GM12878 (cell line): ENCODE measurements around the gene VCAN.

ENCODE experiments used
- ASH2L ChIP-seq: fragments of 300-600, 200-600 bp; sonication (generic); IDR thresholded peaks from 2 replicates; pipeline ENCODE4 v1.6.1; 2017; ENCODE audit warnings: low read depth, mild to moderate bottlenecking, borderline replicate concordance
- CTCF ChIP-seq, 3 experiments: IDR thresholded peaks in 2 of 3; conservative IDR thresholded peaks in 1 of 3; 2 replicates each; pipeline ENCODE4 v1.5.1; 2011; ENCODE audit warnings: low read depth in 3 of 3, low read length in 3 of 3, mild to moderate bottlenecking in 3 of 3, control low read depth in 2 of 3, moderate library complexity in 2 of 3, inconsistent platforms in 1 of 3, mixed read lengths in 1 of 3; ENCODE audit not compliant: control insufficient read depth in 2 of 3, insufficient read depth in 1 of 3; ENCODE audit errors: extremely low read depth in 1 of 3
- DPF2 ChIP-seq: fragments of 450-650 bp; IDR thresholded peaks from 2 replicates; pipeline ENCODE4 v1.6.1; 2017; ENCODE audit warnings: mild to moderate bottlenecking
- E2F4 ChIP-seq: IDR thresholded peaks from 2 replicates; pipeline ENCODE4 v1.6.1; 2012; ENCODE audit warnings: low read depth, low read length, improper control_type of control experiment
- EP300 ChIP-seq, 2 experiments: fragments of 150-350 bp in 1 of 2; IDR thresholded peaks; 2 replicates each; pipeline ENCODE4 v1.6.1; 2011 to 2012; ENCODE audit warnings: low read depth in 2 of 2, low read length in 2 of 2, borderline replicate concordance in 1 of 2, improper control_type of control experiment in 1 of 2, inconsistent platforms in 1 of 2; ENCODE audit not compliant: control insufficient read depth in 1 of 2
- ESRRA ChIP-seq: IDR thresholded peaks from 2 replicates; pipeline ENCODE4 v1.6.1; 2012; ENCODE audit warnings: mild to moderate bottlenecking, low read length, improper control_type of control experiment
- MTA3 ChIP-seq: IDR thresholded peaks from 2 replicates; pipeline ENCODE4 v1.6.1; 2012; ENCODE audit warnings: low read length, inconsistent platforms, borderline replicate concordance
- POLR2A ChIP-seq: IDR thresholded peaks from 2 replicates; pipeline ENCODE4 v1.6.1; 2011; ENCODE audit warnings: low read depth, mild to moderate bottlenecking, low read length
- RCOR1 ChIP-seq: conservative IDR thresholded peaks from 2 replicates; pipeline ENCODE4 v1.6.1; 2012; ENCODE audit warnings: low read depth, low read length, improper control_type of control experiment
- TAF1 ChIP-seq: IDR thresholded peaks from 2 replicates; pipeline ENCODE4 v1.6.1; 2011; ENCODE audit warnings: mild to moderate bottlenecking, low read depth, low read length, borderline replicate concordance
- TBL1XR1 ChIP-seq: IDR thresholded peaks from 2 replicates; pipeline ENCODE4 v1.6.1; 2012; ENCODE audit warnings: low read depth, low read length, improper control_type of control experiment
- USF2 ChIP-seq: IDR thresholded peaks from 2 replicates; pipeline ENCODE4 v1.6.1; 2011; ENCODE audit warnings: low read depth, low read length, improper control_type of control experiment, borderline replicate concordance
- YY1 ChIP-seq: IDR thresholded peaks from 2 replicates; pipeline ENCODE4 v1.6.1; 2011; ENCODE audit warnings: low read depth, mild to moderate bottlenecking, low read length
- ZZZ3 ChIP-seq: IDR thresholded peaks from 2 replicates; pipeline ENCODE4 v1.6.1; 2011; ENCODE audit warnings: low read depth; ENCODE audit not compliant: control insufficient read depth, insufficient read length

GRCh38 chr5:83469075-83469474, 2.5 kb upstream of the VCAN start:
- no peak for TF ChIP-seq CTCF (IDR thresholded peaks at IDR 0.05 in 2 of 3, conservative IDR thresholded peaks at IDR 0.05 in 1 of 3; ENCODE audit: control insufficient read depth in 2 of 3, extremely low read depth in 1 of 3, insufficient read depth in 1 of 3, low read depth in 3 of 3, low read length in 3 of 3)
- TF ChIP-seq TAF1 = no peak
- no peak for TF ChIP-seq E2F4
- no peak for TF ChIP-seq ZZZ3
- no peak for TF ChIP-seq POLR2A
- TF ChIP-seq EP300 (IDR thresholded peaks at IDR 0.05; ENCODE audit: borderline replicate concordance in 1 of 2, control insufficient read depth in 1 of 2, low read depth in 2 of 2, low read length in 2 of 2) = no peak
- TF ChIP-seq USF2 = no peak
- TF ChIP-seq ASH2L = no peak
- no peak for TF ChIP-seq YY1
- no peak for TF ChIP-seq ESRRA
- TF ChIP-seq DPF2 = no peak
- no peak for TF ChIP-seq MTA3
- TF ChIP-seq RCOR1 = no peak
- no peak for TF ChIP-seq TBL1XR1
